Progenitor cell of endocrine pancreas (in vitro differentiated cells): ENCODE results near the gene LIMD2. TPM values are rescaled to one million over a fixed set of nuclear protein-coding genes. Genes with fewer than 3 reads are reported as not detected.

ENCODE experiments used
- DNase-seq: peaks from one replicate; pipeline ENCODE4 v3.0.0; 2021; ENCODE audit warnings: low spot score; ENCODE audit not compliant: unreplicated experiment
- H3K27ac Mint-ChIP-seq: 2 replicates; pipeline ENCODE4 v1.8.0; 2021; ENCODE audit warnings: mild to moderate bottlenecking, moderate library complexity, mixed read lengths
- H3K27me3 Mint-ChIP-seq: 2 replicates; pipeline ENCODE4 v1.8.0; 2021; ENCODE audit warnings: mixed read lengths
- H3K36me3 Mint-ChIP-seq: 2 replicates; pipeline ENCODE4 v1.8.0; 2022; ENCODE audit warnings: mixed read lengths; ENCODE audit not compliant: insufficient read depth
- H3K4me1 Mint-ChIP-seq: 2 replicates; pipeline ENCODE4 v1.8.0; 2021; ENCODE audit warnings: low read depth, mixed read lengths
- H3K4me3 Mint-ChIP-seq: 2 replicates; pipeline ENCODE4 v1.8.0; 2021; ENCODE audit warnings: low read depth, mild to moderate bottlenecking, moderate library complexity, mixed read lengths
- H3K9me3 Mint-ChIP-seq: 2 replicates; pipeline ENCODE4 v1.8.0; 2021; ENCODE audit warnings: low read depth, mixed read lengths
- total RNA-seq: library from RNA; stranded (reverse); gene quantifications from 2 replicates; pipeline ENCODE4 v1.2.1, GENCODE V29; 2021
- TF ChIP-seq, protein P1 (sequence below): fragments of 200-600 bp; sonication (generic); IDR thresholded peaks from one replicate; pipeline ENCODE4 v1.5.0; 2021; ENCODE audit warnings: antibody characterized with exemption, mild to moderate bottlenecking; ENCODE audit not compliant: unreplicated experiment

LIMD2 gene
- total RNA-seq, 1 donor from 2014 or later = 113 TPM

DNA sequence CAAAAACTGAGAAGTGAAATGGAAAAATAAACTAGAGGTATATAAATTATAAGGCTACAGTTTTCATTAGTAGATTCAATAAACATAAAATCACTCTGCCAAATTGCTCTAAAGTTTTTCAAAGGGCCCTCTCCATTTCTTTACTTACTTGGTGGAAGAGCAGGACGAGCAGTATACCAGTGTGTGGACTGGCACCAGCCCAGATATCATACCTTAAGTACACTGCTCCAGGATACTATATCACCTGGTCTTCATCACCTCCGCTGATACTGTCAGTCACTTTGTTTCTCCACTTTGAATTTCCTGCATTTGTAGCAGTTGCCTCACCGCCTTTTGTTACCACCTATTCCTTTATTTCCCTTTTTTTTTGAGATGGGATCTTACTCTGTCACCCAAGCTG is 40.1 kb downstream of the LIMD2 start:
- TF ChIP-seq, protein P1, sequence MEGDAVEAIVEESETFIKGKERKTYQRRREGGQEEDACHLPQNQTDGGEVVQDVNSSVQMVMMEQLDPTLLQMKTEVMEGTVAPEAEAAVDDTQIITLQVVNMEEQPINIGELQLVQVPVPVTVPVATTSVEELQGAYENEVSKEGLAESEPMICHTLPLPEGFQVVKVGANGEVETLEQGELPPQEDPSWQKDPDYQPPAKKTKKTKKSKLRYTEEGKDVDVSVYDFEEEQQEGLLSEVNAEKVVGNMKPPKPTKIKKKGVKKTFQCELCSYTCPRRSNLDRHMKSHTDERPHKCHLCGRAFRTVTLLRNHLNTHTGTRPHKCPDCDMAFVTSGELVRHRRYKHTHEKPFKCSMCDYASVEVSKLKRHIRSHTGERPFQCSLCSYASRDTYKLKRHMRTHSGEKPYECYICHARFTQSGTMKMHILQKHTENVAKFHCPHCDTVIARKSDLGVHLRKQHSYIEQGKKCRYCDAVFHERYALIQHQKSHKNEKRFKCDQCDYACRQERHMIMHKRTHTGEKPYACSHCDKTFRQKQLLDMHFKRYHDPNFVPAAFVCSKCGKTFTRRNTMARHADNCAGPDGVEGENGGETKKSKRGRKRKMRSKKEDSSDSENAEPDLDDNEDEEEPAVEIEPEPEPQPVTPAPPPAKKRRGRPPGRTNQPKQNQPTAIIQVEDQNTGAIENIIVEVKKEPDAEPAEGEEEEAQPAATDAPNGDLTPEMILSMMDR = no peak
- H3K4me1 Mint-ChIP-seq = peaks cover 1% of the 10 kb centered on the region
- no peaks in the 10 kb centered on the region for H3K9me3 Mint-ChIP-seq
- no peaks in the 10 kb centered on the region for H3K27me3 Mint-ChIP-seq
- peaks cover 11% of the 10 kb centered on the region for H3K36me3 Mint-ChIP-seq
- H3K27ac Mint-ChIP-seq = no peak overlapping the region
- no peak for DNase-seq
- no peak overlapping the region for H3K4me3 Mint-ChIP-seq

- Mint-ChIP-seq H3K9me3 (no peaks in the 10 kb centered on the region), H3K4me1 (peaks cover 1% of the 10 kb centered on the region), H3K27me3 (no peaks in the 10 kb centered on the region), H3K4me3 (no peak overlapping the region), H3K36me3 (peaks cover 13% of the 10 kb centered on the region), H3K27ac (no peak overlapping the region)
- no peak for DNase-seq
- TF ChIP-seq, protein P1 = no peak
Observed at GRCh38 chr17:63658366-63658765, 41.6 kb downstream of the LIMD2 start.

DNA sequence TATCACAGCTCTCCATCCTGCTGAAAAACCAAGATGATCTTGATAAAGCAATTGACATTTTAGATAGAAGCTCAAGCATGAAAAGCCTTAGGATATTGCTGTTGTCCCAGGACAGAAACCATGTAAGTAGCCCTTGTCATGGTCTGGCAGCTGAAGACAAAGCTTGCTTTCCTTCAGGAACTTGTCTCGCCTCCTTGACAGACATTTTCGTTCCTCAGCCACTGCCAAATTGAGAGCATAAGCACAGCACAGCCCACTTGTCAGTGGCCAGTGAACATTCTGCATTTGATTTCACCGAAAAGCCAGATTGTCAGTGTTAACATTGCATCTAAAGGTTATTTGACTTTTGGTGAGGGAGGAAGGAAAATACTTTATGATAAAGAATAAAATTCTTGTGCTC is 42.1 kb downstream of the LIMD2 start:
- peaks cover 1% of the 10 kb centered on the region for H3K4me1 Mint-ChIP-seq
- H3K4me3 Mint-ChIP-seq = no peak overlapping the region
- no peak overlapping the region for H3K27ac Mint-ChIP-seq
- peaks cover 16% of the 10 kb centered on the region for H3K36me3 Mint-ChIP-seq
- no peaks in the 10 kb centered on the region for H3K27me3 Mint-ChIP-seq
- no peak for DNase-seq
- H3K9me3 Mint-ChIP-seq = no peaks in the 10 kb centered on the region
- TF ChIP-seq, protein P1 = no peak

DNA sequence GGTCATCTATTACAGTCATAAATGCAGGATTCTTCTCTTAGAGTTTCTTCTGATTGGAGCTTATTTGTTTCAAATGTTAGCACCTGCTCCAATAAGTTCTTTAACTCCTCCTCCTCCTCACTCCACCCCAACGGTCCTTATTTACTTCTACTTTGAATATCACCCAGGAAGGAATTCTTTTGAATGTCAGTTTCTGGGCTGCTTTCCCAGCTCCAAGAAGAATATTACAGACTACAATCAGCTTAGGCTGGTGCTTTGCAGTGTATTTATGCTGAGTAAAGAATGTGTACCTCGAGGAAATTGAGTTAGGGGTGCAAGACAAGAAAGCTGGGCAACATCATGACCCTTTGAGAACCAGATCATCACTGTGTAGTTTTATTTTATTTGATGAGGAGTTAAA is 46.9 kb downstream of the LIMD2 start:
- TF ChIP-seq, protein P1 = no peak
- no peaks in the 10 kb centered on the region for H3K9me3 Mint-ChIP-seq
- H3K27ac Mint-ChIP-seq = no peak overlapping the region
- peaks cover 1% of the 10 kb centered on the region for H3K4me1 Mint-ChIP-seq
- no peaks in the 10 kb centered on the region for H3K27me3 Mint-ChIP-seq
- H3K36me3 Mint-ChIP-seq = peaks cover 13% of the 10 kb centered on the region
- DNase-seq = no peak
- H3K4me3 Mint-ChIP-seq = no peak overlapping the region

DNA sequence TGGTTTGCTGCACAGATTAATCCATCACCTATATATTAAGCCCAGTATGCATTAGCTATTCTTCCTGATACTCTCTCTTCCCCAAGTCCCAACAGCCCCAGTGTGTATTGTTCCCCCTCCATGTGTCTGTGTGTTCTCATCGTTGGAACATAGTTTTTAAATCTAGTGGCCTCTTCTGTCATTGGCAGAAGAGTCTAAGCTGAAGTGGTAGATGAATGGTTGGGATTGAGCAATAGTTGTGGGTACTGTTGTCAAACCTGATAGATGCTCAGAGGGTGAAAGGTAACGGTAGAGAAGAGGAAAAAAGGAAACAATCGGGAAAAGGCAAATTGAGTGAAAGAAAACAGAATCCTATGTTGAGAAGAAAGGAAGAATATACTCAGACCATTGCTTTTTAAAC is 47.8 kb downstream of the LIMD2 start:
- DNase-seq = no peak
- Mint-ChIP-seq H3K27me3 (no peaks in the 10 kb centered on the region), H3K9me3 (no peaks in the 10 kb centered on the region), H3K27ac (no peak overlapping the region), H3K36me3 (peaks cover 11% of the 10 kb centered on the region), H3K4me1 (peaks cover 1% of the 10 kb centered on the region), H3K4me3 (no peak overlapping the region)
- TF ChIP-seq, protein P1 = no peak
